Endodermal cell (in vitro differentiated cells): ENCODE results near the gene TEX14. TPM values are rescaled to one million over a fixed set of nuclear protein-coding genes. Genes with fewer than 3 reads are reported as not detected.

Source experiments
- DNase-seq: peaks from one replicate; pipeline ENCODE4 v3.0.0-alpha.2; 2017
- H3K27ac ChIP-seq: 2 replicates; pipeline ENCODE4 v1.5.1; 2013; ENCODE audit warnings: mild to moderate bottlenecking, low read depth, low read length, moderate library complexity
- H3K27me3 ChIP-seq: 2 replicates; pipeline ENCODE4 v1.6.1; 2013; ENCODE audit warnings: mild to moderate bottlenecking, low read length, moderate library complexity; ENCODE audit not compliant: insufficient read depth, control insufficient read depth, poor library complexity, severe bottlenecking
- H3K36me3 ChIP-seq: 2 replicates; pipeline ENCODE4 v1.7.0; 2013; ENCODE audit warnings: mild to moderate bottlenecking, low read length, moderate library complexity; ENCODE audit not compliant: control insufficient read depth, insufficient read depth
- H3K4me1 ChIP-seq: one replicate; pipeline ENCODE4 v1.7.0; 2013; ENCODE audit warnings: low read length; ENCODE audit not compliant: control insufficient read depth, insufficient read depth
- H3K4me3 ChIP-seq: 2 replicates; pipeline ENCODE4 v1.5.1; 2013; ENCODE audit warnings: mild to moderate bottlenecking, low read length, moderate library complexity
- H3K9ac ChIP-seq: 2 replicates; pipeline ENCODE4 v1.6.1; 2013; ENCODE audit warnings: mild to moderate bottlenecking, low read length, moderate library complexity; ENCODE audit not compliant: poor library complexity, severe bottlenecking; ENCODE audit errors: extremely low read depth
- H3K9me3 ChIP-seq: 2 replicates; pipeline ENCODE4 v1.6.1; 2013; ENCODE audit warnings: mild to moderate bottlenecking, low read length, moderate library complexity; ENCODE audit not compliant: control insufficient read depth
- H3K27ac Mint-ChIP-seq: 2 replicates; pipeline ENCODE4 v1.8.0; 2020; ENCODE audit warnings: mixed read lengths
- H3K27me3 Mint-ChIP-seq: 2 replicates; pipeline ENCODE4 v1.8.0; 2021; ENCODE audit warnings: mild to moderate bottlenecking, mixed read lengths; ENCODE audit not compliant: insufficient read depth
- H3K36me3 Mint-ChIP-seq: 2 replicates; pipeline ENCODE4 v1.8.0; 2020; ENCODE audit warnings: low read depth, mixed read lengths
- H3K4me1 Mint-ChIP-seq: 2 replicates; pipeline ENCODE4 v1.8.0; 2020; ENCODE audit warnings: mixed read lengths
- H3K4me3 Mint-ChIP-seq: 2 replicates; pipeline ENCODE4 v1.8.0; 2020; ENCODE audit warnings: mild to moderate bottlenecking, moderate library complexity, mixed read lengths
- H3K9me3 Mint-ChIP-seq: 2 replicates; pipeline ENCODE4 v1.8.0; 2020; ENCODE audit warnings: mild to moderate bottlenecking, mixed read lengths
- WGBS, 2 experiments: methylation state at CpG; one replicate each; pipeline versions ENCODE4 v1.1.5 to v1.1.7; 2013; ENCODE audit warnings: missing lambda C conversion rate in 2 of 2, mixed read lengths in 1 of 2; ENCODE audit not compliant: insufficient coverage in 1 of 2, insufficient read length in 1 of 2; 5-methylcytosine and 5-hydroxymethylcytosine counted together
- total RNA-seq, 2 donors: library from RNA; stranded (reverse); fragmentation: NEBNext Ultra II Directional in 1 of 2; extraction: Animal tissue kit (Norgen Biotek cat#: 25700) in 1 of 2; gene quantifications; 2 replicates in 1 of 2; 3 replicates in 1 of 2; pipeline ENCODE4 v1.2.1, GENCODE V29; 2021
- TF ChIP-seq, protein P1 (sequence below): fragments of 200-600 bp; sonication (generic); conservative IDR thresholded peaks from 2 replicates; pipeline ENCODE4 v1.5.0; 2021; ENCODE audit warnings: antibody characterized with exemption, mild to moderate bottlenecking

TEX14 gene
- total RNA-seq, 2 donors from 2014 or later = 0.09 to 0.18 TPM

DNA sequence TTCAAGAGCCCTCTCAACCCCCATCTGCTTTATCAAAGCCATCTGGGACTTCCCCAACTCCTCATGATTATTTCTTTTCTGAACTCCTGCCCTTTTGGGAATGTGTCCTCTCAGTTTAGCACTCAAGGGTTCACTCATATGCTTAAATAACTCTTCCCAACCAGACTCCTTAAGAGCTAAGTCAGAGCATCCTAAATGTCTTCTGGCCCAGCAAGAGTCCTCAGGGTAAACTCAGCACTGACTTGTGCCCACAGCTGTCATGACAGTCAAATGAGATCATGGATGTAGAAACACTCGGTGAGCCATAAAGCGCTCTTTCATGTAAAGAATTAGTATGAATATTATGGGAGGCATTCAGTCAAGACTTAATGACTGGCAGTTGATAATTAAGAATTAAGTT is 85.9 kb downstream of the TEX14 start:
- no peak overlapping the region for H3K27ac ChIP-seq
- TF ChIP-seq, protein P1, sequence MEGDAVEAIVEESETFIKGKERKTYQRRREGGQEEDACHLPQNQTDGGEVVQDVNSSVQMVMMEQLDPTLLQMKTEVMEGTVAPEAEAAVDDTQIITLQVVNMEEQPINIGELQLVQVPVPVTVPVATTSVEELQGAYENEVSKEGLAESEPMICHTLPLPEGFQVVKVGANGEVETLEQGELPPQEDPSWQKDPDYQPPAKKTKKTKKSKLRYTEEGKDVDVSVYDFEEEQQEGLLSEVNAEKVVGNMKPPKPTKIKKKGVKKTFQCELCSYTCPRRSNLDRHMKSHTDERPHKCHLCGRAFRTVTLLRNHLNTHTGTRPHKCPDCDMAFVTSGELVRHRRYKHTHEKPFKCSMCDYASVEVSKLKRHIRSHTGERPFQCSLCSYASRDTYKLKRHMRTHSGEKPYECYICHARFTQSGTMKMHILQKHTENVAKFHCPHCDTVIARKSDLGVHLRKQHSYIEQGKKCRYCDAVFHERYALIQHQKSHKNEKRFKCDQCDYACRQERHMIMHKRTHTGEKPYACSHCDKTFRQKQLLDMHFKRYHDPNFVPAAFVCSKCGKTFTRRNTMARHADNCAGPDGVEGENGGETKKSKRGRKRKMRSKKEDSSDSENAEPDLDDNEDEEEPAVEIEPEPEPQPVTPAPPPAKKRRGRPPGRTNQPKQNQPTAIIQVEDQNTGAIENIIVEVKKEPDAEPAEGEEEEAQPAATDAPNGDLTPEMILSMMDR = no peak
- H3K9ac ChIP-seq = no peak overlapping the region
- no peaks in the 10 kb centered on the region for H3K9me3 ChIP-seq
- H3K27me3 ChIP-seq = no peaks in the 10 kb centered on the region
- H3K9me3 Mint-ChIP-seq = no peaks in the 10 kb centered on the region
- no peaks in the 10 kb centered on the region for H3K4me1 Mint-ChIP-seq
- no peak for DNase-seq
- H3K36me3 ChIP-seq = no peaks in the 10 kb centered on the region
- no peaks in the 10 kb centered on the region for H3K36me3 Mint-ChIP-seq
- no peak overlapping the region for H3K4me3 ChIP-seq
- no peaks in the 10 kb centered on the region for H3K27me3 Mint-ChIP-seq
- WGBS, 2 experiments = 92 to 94% methylated on average over 2 of the region's 2 CpGs
- no peak overlapping the region for H3K27ac Mint-ChIP-seq
- no peak overlapping the region for H3K4me3 Mint-ChIP-seq
- H3K4me1 ChIP-seq = no peaks in the 10 kb centered on the region

DNA sequence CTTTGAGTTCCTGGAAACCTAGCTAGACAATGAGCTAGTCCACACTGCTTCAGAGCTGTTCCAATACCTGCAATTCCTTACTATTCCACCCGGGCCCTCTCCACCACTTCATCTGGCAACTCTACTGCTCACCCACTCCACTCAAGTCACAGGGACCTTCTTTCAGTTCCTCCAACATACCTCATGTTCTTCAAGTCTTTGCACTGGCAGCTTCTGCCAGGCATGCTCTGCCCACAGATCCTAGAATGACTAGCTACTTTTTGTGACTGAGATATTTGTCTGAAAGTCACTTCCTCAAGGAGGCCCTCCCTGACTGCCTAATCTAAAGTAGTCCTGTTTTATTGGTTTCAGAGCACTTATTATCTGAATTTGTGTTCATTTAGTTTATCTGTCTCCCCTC is 86.4 kb downstream of the TEX14 start:
- no peaks in the 10 kb centered on the region for H3K36me3 ChIP-seq
- H3K9ac ChIP-seq = no peak overlapping the region
- no peaks in the 10 kb centered on the region for H3K27me3 ChIP-seq
- TF ChIP-seq, protein P1 = peak; percentile 36
- Mint-ChIP-seq H3K4me1 (no peaks in the 10 kb centered on the region), H3K36me3 (no peaks in the 10 kb centered on the region), H3K27ac (no peak overlapping the region), H3K9me3 (no peaks in the 10 kb centered on the region), H3K4me3 (no peak overlapping the region), H3K27me3 (no peaks in the 10 kb centered on the region)
- H3K4me1 ChIP-seq = no peaks in the 10 kb centered on the region
- 76 to 100% methylated on average over 1 of the region's 1 CpG for WGBS, 2 experiments
- no peak for DNase-seq
- H3K4me3 ChIP-seq = no peak overlapping the region
- no peaks in the 10 kb centered on the region for H3K9me3 ChIP-seq
- no peak overlapping the region for H3K27ac ChIP-seq

- Mint-ChIP-seq H3K4me3 (no peak overlapping the region), H3K27me3 (peaks cover 2% of the 10 kb centered on the region), H3K27ac (no peak overlapping the region), H3K36me3 (no peaks in the 10 kb centered on the region), H3K4me1 (no peaks in the 10 kb centered on the region), H3K9me3 (no peaks in the 10 kb centered on the region)
- H3K27ac ChIP-seq = no peak overlapping the region
- H3K36me3 ChIP-seq = no peaks in the 10 kb centered on the region
- no peak overlapping the region for H3K4me3 ChIP-seq
- no peaks in the 10 kb centered on the region for H3K4me1 ChIP-seq
- no peak for DNase-seq
- TF ChIP-seq, protein P1 = no peak
- no peak overlapping the region for H3K9ac ChIP-seq
- H3K9me3 ChIP-seq = no peaks in the 10 kb centered on the region
- H3K27me3 ChIP-seq = no peaks in the 10 kb centered on the region
Measured at GRCh38 chr17:58601976-58602375, 89.9 kb downstream of the TEX14 start.
